Stromal cell of bone marrow (primary cell): ENCODE results near the gene WRAP73.
"Not testable (repeated sequence)": the region's sequence is repeated elsewhere in the genome, so short reads cannot be mapped to it uniquely, and the experiment has no call there.

Source experiments
- DNase-seq: peaks from one replicate; pipeline ENCODE4 v3.0.0-alpha.2; 2012; ENCODE audit warnings: low read depth

WRAP73 gene

GRCh38 chr1:3596663-3597598 lies 53.0 kb downstream of the WRAP73 start:
- DNase-seq, result no peak

- no peak for DNase-seq
Observed at GRCh38 chr1:3595949-3596348, 54.0 kb downstream of the WRAP73 start.

GRCh38 chr1:3594706-3595377 lies 55.1 kb downstream of the WRAP73 start:
- no peak for DNase-seq

GRCh38 chr1:3593745-3594144 lies 56.2 kb downstream of the WRAP73 start:
- no peak for DNase-seq

GRCh38 chr1:3593334-3593733 lies 56.6 kb downstream of the WRAP73 start:
- no peak for DNase-seq

GRCh38 chr1:3590951-3591865 lies 58.7 kb downstream of the WRAP73 start:
- no peak for DNase-seq

- DNase-seq, result no peak
Observed at GRCh38 chr1:3590139-3590763, 59.7 kb downstream of the WRAP73 start.

GRCh38 chr1:3588395-3588794 lies 61.5 kb downstream of the WRAP73 start:
- DNase-seq, result no peak

GRCh38 chr1:3586986-3587759 lies 62.7 kb downstream of the WRAP73 start:
- DNase-seq, result no peak

GRCh38 chr1:3585940-3586568 lies 63.8 kb downstream of the WRAP73 start:
- DNase-seq, result no peak

GRCh38 chr1:3585353-3585868 lies 64.5 kb downstream of the WRAP73 start:
- not testable (repeated sequence) for DNase-seq

GRCh38 chr1:3584915-3585314 lies 65.0 kb downstream of the WRAP73 start:
- DNase-seq, result no peak

- not testable (repeated sequence) for DNase-seq
Observed at GRCh38 chr1:3583751-3584150, 66.2 kb downstream of the WRAP73 start.

GRCh38 chr1:3581296-3582036 lies 68.4 kb downstream of the WRAP73 start:
- no peak for DNase-seq
